HG03066 (cell line): ENCODE data around the gene CCDC33.

Source experiments
- ATAC-seq: cut with Tn5 transposase; IDR thresholded peaks from one replicate; pipeline ENCODE4 v1.9.1; 2021; ENCODE audit warnings: low read depth; ENCODE audit not compliant: unreplicated experiment

Gene CCDC33

GRCh38 chr15:74257105-74257504, 21.0 kb downstream of the CCDC33 start:
- no peak for ATAC-seq

DNA sequence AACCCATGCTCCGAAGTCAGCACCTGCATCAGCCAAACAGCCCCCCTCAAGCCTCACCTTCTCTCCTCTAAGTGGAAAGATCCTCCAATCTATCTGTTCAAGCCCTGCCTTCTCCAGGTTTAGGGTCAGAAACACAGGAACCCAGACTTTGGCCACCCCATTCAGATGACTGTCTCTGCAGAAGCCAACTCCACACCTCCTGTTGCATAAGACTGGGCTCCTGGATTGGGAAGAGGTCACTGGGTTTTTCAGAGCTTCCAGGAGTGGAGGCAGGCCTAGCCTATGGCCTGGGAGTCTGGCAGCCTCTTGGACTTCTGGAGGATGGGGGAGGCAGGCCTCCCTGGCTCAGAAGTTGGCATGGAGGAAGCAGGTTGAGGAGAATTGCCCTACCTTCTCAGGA, 21.5 kb downstream of the CCDC33 start:
- ATAC-seq, result no peak

DNA sequence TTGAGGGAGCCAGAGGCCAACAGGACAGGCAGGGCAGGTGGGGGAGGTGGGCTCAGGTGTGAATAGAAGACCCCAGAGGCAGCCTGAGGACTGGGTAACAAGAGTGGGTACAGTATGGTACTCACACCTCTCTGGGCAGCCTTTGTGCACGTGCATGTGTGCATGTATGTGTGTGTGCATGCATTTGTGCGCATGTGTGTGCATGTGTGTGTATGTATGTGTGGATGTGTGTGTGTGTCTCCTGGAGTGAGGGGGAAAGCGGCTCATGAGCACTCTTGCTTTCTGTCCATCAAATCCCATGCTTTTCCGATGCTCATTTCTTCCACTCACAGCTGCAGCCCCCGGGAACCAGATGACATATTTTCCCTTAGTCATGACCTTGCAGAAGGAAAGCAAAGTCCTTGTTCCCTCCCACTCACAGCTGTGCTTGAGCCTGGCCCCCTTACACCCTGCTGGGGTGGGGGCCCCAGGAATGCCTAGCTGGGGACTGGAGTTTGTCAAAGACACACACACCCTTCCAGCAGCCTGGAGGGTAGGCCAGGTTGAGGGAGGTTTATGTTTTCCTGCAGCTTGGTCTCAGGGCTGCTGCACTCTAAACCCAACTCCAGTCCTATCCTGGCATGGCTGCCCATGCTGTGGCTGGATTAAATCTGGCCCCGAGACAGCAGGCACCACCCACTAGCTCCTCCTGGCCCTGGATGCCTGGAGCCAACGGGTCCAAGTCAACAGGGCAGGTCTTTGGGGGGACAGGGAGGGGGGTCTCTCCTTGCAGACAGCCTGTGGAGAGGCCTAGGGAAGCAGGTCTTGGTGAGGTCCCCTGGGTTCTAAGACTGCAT, 22.5 kb downstream of the CCDC33 start:
- ATAC-seq, result no peak

GRCh38 chr15:74259292-74259648, 23.1 kb downstream of the CCDC33 start:
- no peak for ATAC-seq

- no peak for ATAC-seq
These were observed 23.9 kb downstream of the CCDC33 start for GRCh38 chr15:74259821-74260607.

DNA sequence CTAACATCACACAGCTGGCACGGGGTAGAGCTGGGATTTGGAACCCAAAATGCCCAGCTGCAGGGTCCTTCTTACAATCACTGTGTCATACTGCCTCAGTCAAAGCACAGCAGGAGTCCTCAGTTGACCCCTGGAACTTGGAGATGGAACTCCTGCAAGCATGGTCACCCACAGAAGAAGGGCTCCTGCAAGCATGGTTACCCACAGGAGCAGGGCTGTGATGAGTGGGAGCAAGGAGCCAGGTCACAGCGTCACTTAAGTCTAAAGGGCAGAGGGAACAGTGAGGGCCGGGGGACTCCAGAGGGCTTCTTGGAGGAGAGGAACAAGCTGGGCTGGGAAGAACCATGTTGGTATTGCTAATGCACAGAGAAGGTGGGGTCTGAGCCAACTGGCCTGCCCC, 24.9 kb downstream of the CCDC33 start:
- ATAC-seq, result no peak

- ATAC-seq, result no peak
These were observed 25.6 kb downstream of the CCDC33 start for GRCh38 chr15:74261685-74262084.

GRCh38 chr15:74262151-74262550, 26.0 kb downstream of the CCDC33 start:
- no peak for ATAC-seq

DNA sequence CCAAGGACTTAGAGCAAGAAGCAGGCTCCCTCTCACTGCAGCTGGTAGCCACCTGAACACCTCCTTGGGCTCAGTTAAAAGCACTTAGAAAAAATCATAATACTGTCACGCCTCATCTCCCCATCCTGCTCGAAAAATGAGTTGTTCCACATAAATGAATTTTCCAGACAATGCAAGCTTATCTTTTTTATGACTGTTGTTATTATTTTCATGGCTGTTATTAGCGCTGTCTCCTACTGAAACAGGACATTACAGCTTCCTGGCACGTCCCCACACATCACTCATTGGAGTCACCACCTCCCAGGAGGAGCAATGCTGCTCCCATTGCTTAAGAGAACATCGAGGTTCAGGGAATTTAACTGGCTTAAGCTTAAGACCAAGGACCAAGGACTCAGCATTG, 26.5 kb downstream of the CCDC33 start:
- no peak for ATAC-seq

DNA sequence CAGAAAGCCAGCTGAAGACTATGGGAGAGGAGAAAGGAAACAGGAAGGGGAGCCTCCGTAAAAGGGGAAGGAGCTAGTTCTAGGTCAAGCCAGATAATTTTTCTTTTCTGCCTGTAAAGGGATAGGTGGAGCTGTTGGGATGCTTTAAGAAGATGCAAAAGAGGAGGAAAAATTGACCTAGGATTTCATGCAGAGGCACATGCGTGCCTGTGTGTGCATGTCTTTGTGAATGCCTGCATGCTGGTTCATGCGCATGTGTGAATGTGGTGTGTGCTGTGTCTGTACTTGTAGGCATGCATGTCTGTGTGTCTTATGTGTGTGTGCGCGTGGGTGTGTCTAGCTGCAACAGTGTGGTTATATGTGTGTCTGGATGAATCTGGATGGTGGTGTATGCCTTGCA, 27.3 kb downstream of the CCDC33 start:
- ATAC-seq, result no peak

- no peak for ATAC-seq
These were observed 28.0 kb downstream of the CCDC33 start for GRCh38 chr15:74264081-74264501.

GRCh38 chr15:74265046-74265639, 29.0 kb downstream of the CCDC33 start:
- ATAC-seq, result no peak

DNA sequence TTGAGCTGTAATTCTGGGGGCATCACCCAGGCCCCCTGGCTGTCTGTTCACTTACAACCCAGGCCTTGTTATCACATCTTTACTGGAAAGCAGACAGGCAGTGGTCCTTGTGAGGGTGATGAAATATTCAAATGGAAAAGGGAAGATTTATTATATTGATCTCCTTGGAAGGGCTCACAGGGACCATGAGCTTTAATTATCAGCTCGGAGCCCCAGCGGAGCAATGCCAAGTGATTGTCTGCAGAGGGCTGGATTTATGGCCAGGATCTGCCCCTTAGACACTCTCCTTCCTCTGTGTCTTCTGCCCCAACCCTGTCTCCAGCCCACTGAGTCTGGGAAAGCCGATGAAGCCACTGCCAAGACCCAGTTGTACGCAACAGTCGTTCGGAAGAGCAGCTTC, 31.9 kb downstream of the CCDC33 start:
- ATAC-seq, result no peak

- no peak for ATAC-seq
These were observed 33.4 kb downstream of the CCDC33 start for GRCh38 chr15:74269362-74270035.

- ATAC-seq, result no peak
These were observed 34.0 kb downstream of the CCDC33 start for GRCh38 chr15:74270155-74270554.

DNA sequence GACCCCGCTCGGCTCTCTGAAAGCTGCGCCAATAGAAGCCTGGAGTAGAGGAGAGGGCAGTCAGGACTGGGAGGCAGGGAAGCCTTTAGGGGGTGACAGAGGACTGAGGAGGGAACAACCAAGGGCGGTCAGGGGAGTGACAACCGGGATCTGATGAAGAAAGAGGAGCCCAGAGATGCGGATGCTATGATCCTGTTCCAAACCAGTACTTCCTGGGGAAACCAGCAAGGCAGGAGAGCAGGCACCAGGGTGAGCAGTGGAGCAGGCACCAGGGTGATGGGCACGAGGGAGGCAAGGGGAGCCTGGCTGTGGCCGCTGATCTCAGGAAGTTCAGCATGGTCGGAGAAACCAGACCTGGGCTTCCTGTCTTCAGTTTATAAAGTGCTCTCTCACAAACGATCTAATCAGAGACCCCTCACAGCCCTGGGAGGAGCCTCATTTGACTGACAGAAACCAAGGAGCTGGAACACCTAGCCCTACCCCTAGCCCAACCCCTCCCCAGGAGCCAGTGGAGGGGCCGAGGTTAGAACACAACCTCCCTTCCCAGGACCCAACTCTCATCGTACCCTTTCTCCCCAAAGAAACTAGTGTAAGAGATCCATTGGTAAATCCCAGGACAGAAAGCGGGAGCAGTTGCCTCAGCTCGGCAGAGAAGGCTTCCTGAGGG, 34.9 kb downstream of the CCDC33 start:
- no peak for ATAC-seq

GRCh38 chr15:74272812-74273211, 36.7 kb downstream of the CCDC33 start:
- ATAC-seq, result no peak

GRCh38 chr15:74274470-74275038, 38.4 kb downstream of the CCDC33 start:
- ATAC-seq, result no peak

DNA sequence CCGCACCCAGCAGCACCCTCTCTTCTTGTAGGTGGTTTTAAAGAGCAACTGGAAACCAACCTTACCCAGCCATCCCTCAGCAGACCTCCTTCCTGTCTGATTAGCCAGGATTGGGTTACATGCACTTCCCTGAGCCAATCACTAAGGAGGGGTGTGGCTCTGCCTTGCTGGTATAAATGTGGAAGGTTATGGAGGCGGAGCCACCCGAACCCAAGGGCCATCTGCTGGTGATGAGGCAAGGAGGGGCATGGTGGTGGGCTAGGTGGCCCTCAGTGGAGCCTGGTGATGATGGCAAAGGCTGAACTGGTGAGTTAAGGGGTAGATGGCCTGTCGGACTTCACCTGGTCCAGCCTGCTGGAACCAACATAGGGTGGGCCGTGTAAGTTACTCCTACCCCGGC, 39.8 kb downstream of the CCDC33 start:
- no peak for ATAC-seq

DNA sequence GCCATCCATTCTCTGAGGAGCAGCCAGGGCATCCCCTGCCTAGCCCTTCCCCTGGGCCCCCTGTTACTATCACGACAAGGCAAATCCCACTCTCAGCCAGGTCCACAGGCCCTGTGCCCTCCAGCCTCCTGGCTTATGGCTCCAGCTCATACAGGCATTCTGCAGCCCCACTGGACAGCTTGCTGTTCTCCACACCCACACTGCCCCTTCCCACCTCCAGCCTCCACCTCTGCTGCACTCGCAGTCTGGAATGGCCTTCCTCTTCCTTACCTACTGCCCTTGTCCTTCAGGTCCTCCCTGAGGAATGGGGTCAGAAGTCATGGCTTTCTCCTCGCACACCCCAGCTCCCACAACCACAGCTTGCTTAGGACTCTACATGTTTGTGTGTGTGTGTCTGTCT, 40.4 kb downstream of the CCDC33 start:
- ATAC-seq, result no peak
